HEK293 (cell line): Measurements from ENCODE around the gene GALNT10.

Source experiments
- CTCF ChIA-PET: fragments of 350-600 bp; formaldehyde crosslinking; extraction: SDS; loops from one replicate; lab custom pipeline; 2021; ENCODE audit warnings: antibody characterized with exemption; lab: Yijun Ruan, JAX
- POLR2A ChIA-PET: fragments of 300-600 bp; formaldehyde crosslinking; extraction: SDS; loops from one replicate; lab custom pipeline; 2020; ENCODE audit warnings: antibody characterized with exemption, inconsistent platforms; lab: Yijun Ruan, JAX
- H3K27ac ChIP-seq: fragments of 200-500 bp; sonication (Bioruptor generic); 2 replicates; pipeline ENCODE4 v1.5.1; 2014; ENCODE audit warnings: low read depth, low read length, control low read depth, inconsistent platforms; ENCODE audit errors: extremely low read depth
- H3K36me3 ChIP-seq, 2 experiments: fragments of 200-500 bp in 1 of 2; sonication (Bioruptor generic) in 1 of 2; 1 replicate in 1 of 2; 2 replicates in 1 of 2; pipeline ENCODE4 v1.5.1; 2014 to 2017; ENCODE audit warnings: inconsistent platforms in 2 of 2, low read length in 2 of 2; ENCODE audit not compliant: control insufficient read depth in 2 of 2, insufficient read depth in 1 of 2
- H3K4me1 ChIP-seq: fragments of 200-500 bp; sonication (Bioruptor generic); 2 replicates; pipeline ENCODE4 v1.5.1; 2014; ENCODE audit warnings: mild to moderate bottlenecking, low read length, inconsistent platforms; ENCODE audit not compliant: control insufficient read depth, insufficient read depth
- H3K4me3 ChIP-seq: 2 replicates; pipeline ENCODE4 v1.5.1; 2011; ENCODE audit warnings: low read depth, mild to moderate bottlenecking, control low read depth, low read length, moderate library complexity
- H3K9me3 ChIP-seq: fragments of 200-500 bp; sonication (Bioruptor generic); 2 replicates; pipeline ENCODE4 v1.5.1; 2014; ENCODE audit warnings: low read depth, low read length, inconsistent platforms; ENCODE audit not compliant: control insufficient read depth, insufficient read depth
- INSM2 ChIP-seq: fragments of 450-650 bp; formaldehyde crosslinking; IDR thresholded peaks from 2 replicates; pipeline ENCODE4 v1.5.1; 2016; ENCODE audit warnings: missing biosample characterization, missing genetic modification characterization
- KLF17 ChIP-seq: fragments of 450-650 bp; formaldehyde crosslinking; IDR thresholded peaks from 2 replicates; pipeline ENCODE4 v1.5.1; 2016; ENCODE audit warnings: missing biosample characterization, missing genetic modification characterization
- KLF7 ChIP-seq: fragments of 450-650 bp; formaldehyde crosslinking; IDR thresholded peaks from 2 replicates; pipeline ENCODE4 v1.5.1; 2016; ENCODE audit warnings: missing biosample characterization, missing genetic modification characterization, borderline replicate concordance
- MYNN ChIP-seq: fragments of 450-650 bp; formaldehyde crosslinking; IDR thresholded peaks from 2 replicates; pipeline ENCODE4 v1.5.1; 2016; ENCODE audit warnings: missing biosample characterization, missing genetic modification characterization, borderline replicate concordance
- OSR2 ChIP-seq: fragments of 450-650 bp; formaldehyde crosslinking; IDR thresholded peaks from 2 replicates; pipeline ENCODE4 v1.5.1; 2016; ENCODE audit warnings: missing biosample characterization, missing genetic modification characterization
- OVOL3 ChIP-seq: fragments of 450-650 bp; formaldehyde crosslinking; IDR thresholded peaks from 2 replicates; pipeline ENCODE4 v1.5.1; 2016; ENCODE audit warnings: missing biosample characterization, missing genetic modification characterization
- PBX3 ChIP-seq: sonication (generic); formaldehyde crosslinking; IDR thresholded peaks from 2 replicates; pipeline ENCODE4 v1.8.1; 2022; ENCODE audit warnings: mild to moderate bottlenecking, moderate library complexity, missing genetic modification reagents
- PRDM4 ChIP-seq: fragments of 450-650 bp; formaldehyde crosslinking; IDR thresholded peaks from 2 replicates; pipeline ENCODE4 v1.5.1; 2017; ENCODE audit warnings: missing biosample characterization, missing genetic modification characterization
- REPIN1 ChIP-seq: fragments of 450-650 bp; formaldehyde crosslinking; IDR thresholded peaks from 2 replicates; pipeline ENCODE4 v1.5.1; 2017; ENCODE audit warnings: missing biosample characterization, missing genetic modification characterization, low read depth
- SP3 ChIP-seq: fragments of 450-650 bp; formaldehyde crosslinking; IDR thresholded peaks from 2 replicates; pipeline ENCODE4 v1.5.1; 2016; ENCODE audit warnings: missing biosample characterization, missing genetic modification characterization
- ZBTB10 ChIP-seq: fragments of 450-650 bp; formaldehyde crosslinking; IDR thresholded peaks from 2 replicates; pipeline ENCODE4 v1.5.1; 2016; ENCODE audit warnings: missing biosample characterization, missing genetic modification characterization
- ZBTB8A ChIP-seq: fragments of 450-650 bp; formaldehyde crosslinking; IDR thresholded peaks from 2 replicates; pipeline ENCODE4 v1.5.1; 2016; ENCODE audit warnings: missing biosample characterization, missing genetic modification characterization
- ZIC2 ChIP-seq: fragments of 450-650 bp; formaldehyde crosslinking; IDR thresholded peaks from 2 replicates; pipeline ENCODE4 v1.5.1; 2016; ENCODE audit warnings: missing biosample characterization, missing genetic modification characterization
- ZNF121 ChIP-seq: fragments of 450-650 bp; formaldehyde crosslinking; IDR thresholded peaks from 2 replicates; pipeline ENCODE4 v1.5.1; 2016; ENCODE audit warnings: missing biosample characterization, missing genetic modification characterization
- ZNF24 ChIP-seq: fragments of 450-650 bp; formaldehyde crosslinking; IDR thresholded peaks from 2 replicates; pipeline ENCODE4 v1.5.1; 2016; ENCODE audit warnings: missing biosample characterization, missing genetic modification characterization
- ZNF416 ChIP-seq: fragments of 450-650 bp; formaldehyde crosslinking; IDR thresholded peaks from 2 replicates; pipeline ENCODE4 v1.5.1; 2016; ENCODE audit warnings: missing biosample characterization, missing genetic modification characterization
- ZNF426 ChIP-seq: fragments of 450-650 bp; formaldehyde crosslinking; IDR thresholded peaks from 2 replicates; pipeline ENCODE4 v1.5.1; 2017; ENCODE audit warnings: missing biosample characterization, missing genetic modification characterization, mild to moderate bottlenecking, inconsistent platforms, moderate library complexity
- ZNF510 ChIP-seq: fragments of 450-650 bp; formaldehyde crosslinking; IDR thresholded peaks from 2 replicates; pipeline ENCODE4 v1.5.1; 2018; ENCODE audit warnings: mild to moderate bottlenecking, missing genetic modification characterization, missing biosample characterization; ENCODE audit not compliant: insufficient replicate concordance
- ZNF548 ChIP-seq: fragments of 450-650 bp; formaldehyde crosslinking; IDR thresholded peaks from 2 replicates; pipeline ENCODE4 v1.5.1; 2016; ENCODE audit warnings: missing biosample characterization, missing genetic modification characterization
- ZNF580 ChIP-seq: fragments of 450-650 bp; formaldehyde crosslinking; IDR thresholded peaks from 2 replicates; pipeline ENCODE4 v1.5.1; 2016; ENCODE audit warnings: missing biosample characterization, missing genetic modification characterization
- ZNF768 ChIP-seq: fragments of 450-650 bp; formaldehyde crosslinking; IDR thresholded peaks from 2 replicates; pipeline ENCODE4 v1.5.1; 2018; ENCODE audit warnings: missing biosample characterization, mild to moderate bottlenecking, missing genetic modification characterization
- ZNF777 ChIP-seq: fragments of 450-650 bp; formaldehyde crosslinking; IDR thresholded peaks from 2 replicates; pipeline ENCODE4 v1.5.1; 2017; ENCODE audit warnings: missing biosample characterization, missing genetic modification characterization, borderline replicate concordance
- ZSCAN5A ChIP-seq: fragments of 450-650 bp; formaldehyde crosslinking; IDR thresholded peaks from 2 replicates; pipeline ENCODE4 v1.5.1; 2016; ENCODE audit warnings: missing biosample characterization, missing genetic modification characterization
- ZXDB ChIP-seq: fragments of 450-650 bp; formaldehyde crosslinking; IDR thresholded peaks from 2 replicates; pipeline ENCODE4 v1.5.1; 2016; ENCODE audit warnings: missing biosample characterization, missing genetic modification characterization

GALNT10 gene

GRCh38 chr5:154190595-154191304 is at the start of gene GALNT10 (continued):
- TF ChIP-seq ZSCAN5A (tag by site-specific recombination) (peak; percentile 63; the same call in 1 of the 2 replicates), KLF17 (0 out of 2 replicates have a peak, but pooled peaks have one; percentile 33), OVOL3 (tag by site-specific recombination) (no peak), ZNF121 (peak; percentile 63), ZNF416 (tag by site-specific recombination) (no peak), REPIN1 (no peak), ZNF777 (tag by site-specific recombination) (peak; percentile 31; the same call in 1 of the 2 replicates), MYNN (tag by site-specific recombination) (peak; percentile 41; the same call in 1 of the 2 replicates), ZBTB8A (tag by site-specific recombination) (peak; percentile 53), ZBTB10 (peak; percentile 56; the same call in 1 of the 2 replicates), ZNF24 (tag by site-specific recombination) (peak; percentile 68; the same call in 1 of the 2 replicates), ZNF768 (tag by site-specific recombination) (peak; percentile 65), PBX3 (CRISPR knock-in tag) (0 out of 2 replicates have a peak, but pooled peaks have one; percentile 22)
- TF ChIP-seq, all 188 proteins: peak for 21

GRCh38 chr5:154141745-154142221 is 48.8 kb upstream of the GALNT10 start:
- Histone ChIP-seq H3K9me3 (no peaks in the 10 kb centered on the region), H3K36me3 (no peaks in the 10 kb centered on the region), H3K4me3 (no peak overlapping the region), H3K4me1 (peaks cover 15% of the 10 kb centered on the region), H3K27ac (peak overlapping the region; percentile 12; the same call in 1 of the 2 replicates)
- CTCF ChIA-PET = interaction anchor here (0.6 to 1.0 kb wide), 2 partner anchors 15 to 399 kb away, joined by 3 to 5 read pairs; no protein-coding TSS in a partner anchor
- POLR2A ChIA-PET = no interaction called here
- TF ChIP-seq KLF7 (peak; percentile 30; the same call in 1 of the 2 replicates), ZXDB (tag by site-specific recombination) (peak; percentile 45; the same call in 1 of the 2 replicates), INSM2 (tag by site-specific recombination) (peak; percentile 49; the same call in 1 of the 2 replicates), ZNF426 (tag by site-specific recombination) (peak; percentile 11; the same call in 1 of the 2 replicates), ZNF548 (tag by site-specific recombination) (no peak), SP3 (no peak), OSR2 (tag by site-specific recombination) (peak; percentile 87), PRDM4 (tag by site-specific recombination) (peak; percentile 80; the same call in 1 of the 2 replicates), ZNF510 (no peak), ZIC2 (tag by site-specific recombination) (peak; percentile 94), ZNF580 (tag by site-specific recombination) (peak; percentile 54; the same call in 1 of the 2 replicates)
